Erythroblast (primary cell): ENCODE results near the gene ACSL4.
A peak's percentile ranks its signal among the peaks of the same experiment; 100 is the strongest.
"Not testable (repeated sequence)": the region's sequence is repeated elsewhere in the genome, so short reads cannot be mapped to it uniquely, and the experiment has no call there.

ENCODE experiments used
- DNase-seq, 2 experiments: peaks; one replicate each; lab custom pipeline; 2025; lab: John Stamatoyannopoulos, UW
- GATA1 ChIP-seq: IDR thresholded peaks from 2 replicates; pipeline ENCODE4 v1.6.1; 2011; ENCODE audit warnings: low read depth, mild to moderate bottlenecking, control low read depth, low read length, moderate library complexity
- POLR2A ChIP-seq: IDR thresholded peaks from 2 replicates; pipeline ENCODE4 v1.6.1; 2011; ENCODE audit warnings: mild to moderate bottlenecking, low read length

Gene ACSL4

GRCh38 chrX:109667986-109668385 is 65.1 kb downstream of the ACSL4 start:
- DNase-seq = no peak
- TF ChIP-seq GATA1 = no peak
- TF ChIP-seq POLR2A = no peak

GRCh38 chrX:109660435-109661143 is 72.5 kb downstream of the ACSL4 start:
- TF ChIP-seq POLR2A = no peak
- DNase-seq = no peak

- no peak for TF ChIP-seq POLR2A
- no peak for DNase-seq
Measured at GRCh38 chrX:109658391-109658790, 74.7 kb downstream of the ACSL4 start.

- not testable (repeated sequence) for DNase-seq
Measured at GRCh38 chrX:109657364-109657763, 75.7 kb downstream of the ACSL4 start.

GRCh38 chrX:109656774-109657173 is 76.3 kb downstream of the ACSL4 start:
- TF ChIP-seq POLR2A (no peak), GATA1 (no peak)
- peak in 1 of 2 experiments; percentile 3 for DNase-seq

- no peak for DNase-seq
- TF ChIP-seq GATA1 (no peak), POLR2A (no peak)
Measured at GRCh38 chrX:109655502-109656201, 77.4 kb downstream of the ACSL4 start.

- DNase-seq = no peak
- TF ChIP-seq POLR2A = no peak
- no peak for TF ChIP-seq GATA1
Measured at GRCh38 chrX:109654516-109655109, 78.4 kb downstream of the ACSL4 start.

- not testable (repeated sequence) for DNase-seq
Measured at GRCh38 chrX:109644671-109645070, 88.4 kb downstream of the ACSL4 start.

GRCh38 chrX:109643687-109644086 is 89.4 kb downstream of the ACSL4 start:
- DNase-seq = no peak
- no peak for TF ChIP-seq POLR2A

GRCh38 chrX:109638158-109638557 is 94.9 kb downstream of the ACSL4 start:
- no peak for DNase-seq

GRCh38 chrX:109637477-109637876 is 95.6 kb downstream of the ACSL4 start:
- not testable (repeated sequence) for DNase-seq

More at GRCh38 chrX:109638158-109638557, 94.9 kb downstream of the ACSL4 start:
- TF ChIP-seq GATA1 (no peak), POLR2A (no peak)

- DNase-seq = peak; percentile 29 to 35
- TF ChIP-seq POLR2A = no peak
- TF ChIP-seq GATA1 = no peak
Measured at GRCh38 chrX:109635146-109635545, 97.9 kb downstream of the ACSL4 start.

GRCh38 chrX:109632906-109633504 is 100.1 kb downstream of the ACSL4 start:
- TF ChIP-seq GATA1 = no peak
- TF ChIP-seq POLR2A = no peak
- DNase-seq = peak; percentile 2 to 27

- TF ChIP-seq POLR2A (no peak), GATA1 (no peak)
- DNase-seq = peak in 1 of 2 experiments; percentile 3
Measured at GRCh38 chrX:109629310-109629709, 103.7 kb downstream of the ACSL4 start.

- no peak for TF ChIP-seq GATA1
- TF ChIP-seq POLR2A = no peak
- peak; percentile 54 to 84 for DNase-seq
Measured at GRCh38 chrX:109626637-109627036, 106.4 kb downstream of the ACSL4 start.
